Measurements from ENCODE around the gene ZC3H13.
"Not testable (repeated sequence)": the region's sequence is repeated elsewhere in the genome, so short reads cannot be mapped to it uniquely, and the experiment has no call there.

ZC3H13 gene

DNA sequence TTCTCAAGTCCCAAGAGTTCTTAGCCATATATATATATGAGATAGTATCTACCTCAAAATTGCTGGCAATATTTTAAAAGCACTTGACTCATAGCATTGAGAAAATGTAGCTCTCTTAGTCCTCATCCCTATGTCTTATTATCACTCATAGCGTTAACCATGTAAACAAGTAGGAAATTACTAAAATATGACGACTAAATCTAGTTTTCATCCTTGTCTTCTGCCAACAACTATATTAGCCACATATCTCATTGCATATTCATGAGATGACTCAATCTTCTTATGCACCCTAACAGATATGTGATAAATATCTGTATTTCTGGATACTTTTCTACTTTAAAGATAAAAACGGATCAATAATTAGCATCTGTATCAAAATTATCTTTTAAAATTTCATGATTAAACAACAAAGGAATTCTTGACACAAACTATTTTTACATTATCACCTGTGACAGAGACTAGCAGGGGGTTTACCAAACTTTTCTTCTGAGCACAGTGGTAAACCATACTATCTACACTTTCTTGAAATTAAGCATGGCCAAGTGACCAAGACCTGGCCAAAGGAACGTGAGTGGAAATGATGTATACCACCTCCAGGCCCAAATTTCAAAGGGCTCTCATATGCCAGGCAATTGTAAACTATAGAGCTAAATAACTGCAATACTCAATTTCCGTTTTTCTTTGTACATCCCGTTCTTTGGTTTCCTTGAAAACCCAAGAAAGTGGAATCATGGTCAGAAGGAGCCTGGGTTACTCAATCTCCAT is 45.7 kb downstream of the ZC3H13 start:
- no peak for FAIRE-seq

- no peak for FAIRE-seq
These were observed 48.1 kb downstream of the ZC3H13 start for GRCh38 chr13:46004491-46004890.

GRCh38 chr13:45996631-45997030 is 55.9 kb downstream of the ZC3H13 start:
- FAIRE-seq = no peak

- no peak for FAIRE-seq
These were observed 57.3 kb downstream of the ZC3H13 start for GRCh38 chr13:45995245-45995644.

- FAIRE-seq = no peak
These were observed 57.8 kb downstream of the ZC3H13 start for GRCh38 chr13:45994752-45995151.

DNA sequence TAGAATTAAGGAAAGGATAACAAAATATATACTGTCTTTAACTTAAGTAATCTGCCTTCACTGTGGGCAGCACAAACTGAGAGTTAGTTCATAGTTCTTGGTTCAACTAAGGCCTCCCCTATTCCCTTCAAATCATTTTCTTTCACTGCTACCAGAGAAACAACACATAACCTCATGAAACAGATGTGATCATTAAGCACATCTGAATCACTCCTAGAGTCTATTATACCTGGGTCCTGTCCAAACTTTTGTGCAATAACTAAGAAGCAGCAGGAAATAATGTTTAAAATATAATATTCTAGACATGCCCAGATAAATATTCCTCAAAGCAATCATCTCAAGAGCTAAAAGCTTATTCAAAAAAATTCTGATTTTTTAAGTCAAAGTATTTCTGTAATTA is 62.9 kb downstream of the ZC3H13 start:
- no peak for FAIRE-seq

DNA sequence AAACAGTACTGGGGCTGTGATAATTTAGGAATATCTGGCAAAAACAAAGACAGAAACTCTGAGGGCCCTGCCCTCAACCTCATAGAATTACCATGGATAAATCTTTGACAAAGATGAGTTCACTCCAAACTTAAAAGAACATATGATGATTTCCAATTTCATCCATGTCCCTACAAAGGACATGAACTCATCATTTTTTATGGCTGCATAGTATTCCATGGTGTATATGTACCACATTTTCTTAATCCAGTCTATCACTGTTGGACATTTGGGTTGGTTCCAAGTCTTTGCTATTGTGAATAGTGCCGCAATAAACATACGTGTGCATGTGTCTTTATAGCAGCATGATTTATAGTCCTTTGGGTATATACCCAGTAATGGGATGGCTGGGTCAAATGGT is 71.4 kb downstream of the ZC3H13 start:
- FAIRE-seq = not testable (repeated sequence)

DNA sequence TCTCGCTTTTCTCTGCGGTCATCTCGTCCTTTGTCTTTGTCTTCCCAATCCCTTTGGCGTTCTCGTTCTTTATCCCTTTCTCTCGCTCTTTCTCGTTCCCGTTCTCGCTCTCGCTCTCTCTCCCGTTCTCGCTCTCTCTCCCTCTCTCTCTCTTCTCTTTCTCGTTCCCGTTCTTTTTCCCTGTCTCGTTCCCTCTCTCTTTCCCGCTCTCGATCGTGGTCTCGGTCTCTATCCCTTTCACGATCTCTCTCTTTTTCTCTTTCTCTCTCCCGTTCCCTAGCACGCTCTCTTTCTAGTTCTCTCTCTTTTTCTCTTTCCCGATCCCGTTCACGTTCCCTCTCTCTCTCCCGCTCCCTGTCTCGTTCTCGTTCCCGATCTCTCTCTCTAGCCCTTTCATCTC is 77.2 kb downstream of the ZC3H13 start:
- FAIRE-seq = no peak

DNA sequence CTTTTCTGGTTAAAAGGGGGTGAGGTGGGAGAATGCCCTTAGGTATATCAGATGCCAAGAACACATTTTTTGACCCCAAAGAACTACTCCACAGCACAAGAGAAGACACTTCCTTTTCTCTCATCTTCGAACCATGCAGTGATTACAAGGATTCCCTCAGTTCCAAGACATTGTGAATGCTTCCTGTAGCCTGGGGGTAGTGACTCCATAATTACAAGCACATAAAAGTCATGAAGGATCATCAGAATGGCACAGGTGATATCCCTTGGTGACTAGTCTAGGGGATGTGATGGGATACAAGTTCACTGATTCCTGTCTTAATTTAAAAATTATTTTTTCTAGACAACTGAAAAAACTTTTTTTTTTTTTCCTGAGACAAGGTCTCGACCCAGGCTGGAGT is 78.0 kb downstream of the ZC3H13 start:
- no peak for FAIRE-seq

DNA sequence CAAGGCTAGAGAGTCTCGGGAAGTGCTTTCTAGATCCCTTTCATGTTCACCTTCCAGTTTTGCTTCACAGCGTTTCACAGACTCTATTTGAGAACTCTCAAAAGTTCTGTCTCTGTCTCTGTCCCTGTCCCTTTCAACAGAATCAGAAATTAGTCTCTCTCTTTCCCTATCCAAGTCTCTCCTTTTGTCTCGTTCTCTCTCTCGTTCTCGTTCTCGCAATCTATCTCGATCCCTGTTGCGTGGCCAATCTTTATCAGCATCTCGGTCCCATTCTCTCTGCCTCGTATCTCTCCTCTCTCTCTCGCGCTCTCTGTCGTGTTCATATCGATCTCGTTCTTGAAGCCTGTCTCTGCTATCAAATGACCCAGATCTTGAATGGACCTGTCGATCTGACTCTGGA is 85.0 kb downstream of the ZC3H13 start:
- no peak for FAIRE-seq

GRCh38 chr13:45966715-45967114 is 85.8 kb downstream of the ZC3H13 start:
- no peak for FAIRE-seq

GRCh38 chr13:45961468-45961867 is 91.1 kb downstream of the ZC3H13 start:
- no peak for FAIRE-seq

- FAIRE-seq = no peak
These were observed 97.4 kb downstream of the ZC3H13 start for GRCh38 chr13:45954836-45955800.

GRCh38 chr13:45953082-45953481 is 99.5 kb downstream of the ZC3H13 start:
- no peak for FAIRE-seq

GRCh38 chr13:45951724-45952123 is 100.8 kb downstream of the ZC3H13 start:
- FAIRE-seq = no peak

DNA sequence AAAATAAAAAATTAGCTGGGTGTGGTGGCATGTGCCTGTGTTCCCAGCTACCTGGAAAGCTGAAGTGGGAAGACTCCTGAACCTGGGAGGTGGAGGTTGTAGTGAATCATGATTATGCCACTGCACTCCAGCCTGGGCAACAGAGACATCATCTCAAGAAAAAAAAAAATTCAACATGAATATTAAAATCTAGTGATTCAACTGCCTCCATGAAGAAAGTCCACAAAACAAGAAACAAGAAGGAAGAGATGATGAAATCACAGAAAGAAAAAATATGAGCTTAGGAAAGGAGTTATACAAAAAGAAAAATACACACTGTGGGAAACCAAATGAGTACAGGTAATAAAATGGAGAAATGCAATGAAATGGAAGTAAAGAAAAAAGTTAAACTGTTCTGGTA is 101.4 kb downstream of the ZC3H13 start:
- FAIRE-seq = no peak

DNA sequence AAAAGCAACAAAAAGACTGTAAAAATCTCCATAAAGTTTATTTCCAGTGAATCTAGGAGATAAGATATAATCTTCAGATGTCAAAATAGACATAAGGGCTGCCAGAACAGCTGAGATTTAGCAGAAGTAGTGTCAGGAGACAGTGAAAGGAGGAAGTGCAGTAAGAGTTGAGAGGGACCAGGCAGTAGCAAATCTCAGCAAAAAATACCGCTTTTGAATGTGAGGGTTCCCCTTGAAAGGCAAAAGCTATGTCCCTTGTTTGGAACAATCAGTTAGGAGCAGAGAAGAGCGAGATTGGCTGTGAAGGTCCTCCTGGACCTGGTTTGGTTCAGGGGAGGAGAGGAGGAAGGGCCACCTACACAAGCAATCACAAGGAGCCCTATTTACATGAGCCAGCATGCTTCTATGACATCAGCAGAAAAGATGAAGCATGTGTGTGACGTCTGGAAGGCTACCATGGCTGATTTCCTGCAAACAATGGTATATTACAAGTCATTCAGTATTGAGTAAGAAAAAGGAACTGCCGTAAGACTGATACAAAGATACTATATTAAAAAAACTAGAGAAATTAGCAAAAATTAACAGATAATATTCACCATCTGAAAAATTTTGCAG is 102.1 kb downstream of the ZC3H13 start:
- no peak for FAIRE-seq

GRCh38 chr13:45949161-45949560 is 103.4 kb downstream of the ZC3H13 start:
- FAIRE-seq = no peak

DNA sequence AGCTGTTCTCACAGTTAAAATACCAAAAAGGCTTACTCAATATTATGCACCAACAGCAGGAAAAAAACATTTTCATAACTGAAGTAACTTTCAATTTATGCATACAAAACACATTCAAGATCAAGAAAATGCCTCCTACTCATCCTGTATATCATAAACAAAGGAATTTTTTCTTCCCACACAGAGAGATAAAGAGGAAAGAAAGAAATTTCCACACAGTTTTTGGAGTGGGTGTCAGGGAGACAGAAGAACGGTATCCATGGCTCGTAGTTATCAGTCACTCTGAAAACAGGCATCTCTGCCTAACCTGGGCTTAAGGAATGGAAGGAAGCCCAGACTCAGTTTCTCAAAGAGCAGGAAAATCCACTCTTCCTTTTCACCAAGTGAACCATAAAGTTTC is 108.6 kb downstream of the ZC3H13 start:
- no peak for FAIRE-seq

DNA sequence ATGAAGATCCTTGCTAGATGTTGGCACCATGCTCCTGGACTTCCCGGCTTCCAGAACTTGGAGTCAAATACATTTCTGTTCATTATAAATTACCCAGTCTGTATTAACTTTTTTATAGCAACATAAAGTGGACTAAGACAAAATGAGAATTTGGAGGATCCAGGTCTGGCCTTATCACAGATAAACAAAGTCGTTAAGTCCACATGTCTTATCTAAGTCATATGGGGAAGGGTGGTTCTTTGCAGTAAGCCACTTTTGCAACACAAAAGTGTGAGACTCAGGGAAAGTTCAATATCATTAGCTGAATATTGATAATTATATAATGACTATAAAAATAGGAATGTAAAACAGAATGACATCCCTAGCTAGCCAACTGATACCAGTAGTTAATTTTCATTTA is 109.4 kb downstream of the ZC3H13 start:
- no peak for FAIRE-seq

DNA sequence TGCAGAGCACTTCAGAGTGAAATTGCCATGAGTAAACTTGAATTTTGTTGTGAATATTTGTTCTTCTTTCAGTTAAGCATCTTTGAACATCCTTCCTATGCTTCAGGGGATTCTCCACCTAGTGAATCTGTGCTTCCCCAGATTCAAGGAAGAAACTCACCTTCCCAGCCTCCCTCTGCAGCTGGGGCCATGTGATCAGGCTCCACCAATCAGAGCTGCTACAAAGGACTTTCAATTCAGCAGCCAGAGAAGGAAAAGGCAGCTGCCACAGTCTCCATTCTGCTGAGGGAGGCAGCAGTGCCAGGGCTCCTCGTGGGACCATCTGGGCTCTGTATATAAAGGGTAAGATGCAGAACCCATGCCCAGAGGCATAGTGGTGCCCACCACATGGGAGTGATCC is 111.3 kb downstream of the ZC3H13 start:
- no peak for FAIRE-seq

- no peak for FAIRE-seq
These were observed 112.5 kb downstream of the ZC3H13 start for GRCh38 chr13:45940061-45940460.

DNA sequence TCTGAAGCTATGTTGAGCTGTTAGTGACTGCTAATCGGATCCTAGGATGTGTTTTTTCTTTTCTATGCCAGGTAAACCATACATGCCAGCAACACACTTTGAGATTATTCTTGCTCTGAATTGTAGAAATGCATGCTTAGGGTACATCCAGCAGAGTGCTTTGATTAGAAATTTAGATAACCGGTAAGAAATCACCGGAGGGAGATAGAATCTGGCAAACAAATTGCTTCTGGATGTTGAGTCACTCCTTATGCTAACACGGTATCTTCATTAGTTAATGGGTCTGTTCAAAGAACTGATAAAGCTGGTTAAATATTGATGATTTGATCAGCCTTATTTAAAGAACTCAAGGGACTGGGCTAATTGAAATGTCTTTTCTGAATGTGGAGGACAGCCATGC is 115.9 kb downstream of the ZC3H13 start:
- no peak for FAIRE-seq

- no peak for FAIRE-seq
These were observed 118.3 kb downstream of the ZC3H13 start for GRCh38 chr13:45934283-45934682.
